ENCODE measurements around the gene EHD1. TPM values are rescaled to one million over a fixed set of nuclear protein-coding genes. Genes with fewer than 3 reads are reported as not detected.

EHD1 gene
- total and polyA plus RNA-seq, 9 of the 15 experiments (the other 6 are each of a cell fraction or from before 2014, with no cell fraction given), result 0.46 to 65.0 (median 16.4) TPM

- TF ChIP-seq KAT2B (IDR thresholded peaks at IDR 0.05; ENCODE audit: low read depth, low read length) (peak; percentile 14), MEIS2 (IDR thresholded peaks at IDR 0.05; ENCODE audit: partially characterized antibody) (peak; percentile 91), DPF2 (IDR thresholded peaks at IDR 0.05) (no peak; the same call in 1 of the 2 replicates), ZNF695 (CRISPR knock-in tag; IDR thresholded peaks at IDR 0.05) (no peak), NRF1 (conservative IDR thresholded peaks at IDR 0.05 in 1 of 2, IDR thresholded peaks at IDR 0.05 in 1 of 2) (peak; percentile 95), BCOR (IDR thresholded peaks at IDR 0.05) (no peak), ZNF449 (CRISPR knock-in tag; IDR thresholded peaks at IDR 0.05) (no peak), DDX20 (tag; IDR thresholded peaks at IDR 0.05; ENCODE audit: low read depth) (no peak), ELF4 (CRISPR knock-in tag; IDR thresholded peaks at IDR 0.05) (no peak), VEZF1 (CRISPR knock-in tag; IDR thresholded peaks at IDR 0.05) (peak; percentile 78), HNRNPUL1 (IDR thresholded peaks at IDR 0.05; ENCODE audit: low read length) (no peak), ZNF217 (CRISPR knock-in tag; IDR thresholded peaks at IDR 0.05) (no peak), E4F1 (CRISPR knock-in tag; IDR thresholded peaks at IDR 0.05; ENCODE audit: borderline replicate concordance) (no peak)
- TF ChIP-seq, protein P1, sequence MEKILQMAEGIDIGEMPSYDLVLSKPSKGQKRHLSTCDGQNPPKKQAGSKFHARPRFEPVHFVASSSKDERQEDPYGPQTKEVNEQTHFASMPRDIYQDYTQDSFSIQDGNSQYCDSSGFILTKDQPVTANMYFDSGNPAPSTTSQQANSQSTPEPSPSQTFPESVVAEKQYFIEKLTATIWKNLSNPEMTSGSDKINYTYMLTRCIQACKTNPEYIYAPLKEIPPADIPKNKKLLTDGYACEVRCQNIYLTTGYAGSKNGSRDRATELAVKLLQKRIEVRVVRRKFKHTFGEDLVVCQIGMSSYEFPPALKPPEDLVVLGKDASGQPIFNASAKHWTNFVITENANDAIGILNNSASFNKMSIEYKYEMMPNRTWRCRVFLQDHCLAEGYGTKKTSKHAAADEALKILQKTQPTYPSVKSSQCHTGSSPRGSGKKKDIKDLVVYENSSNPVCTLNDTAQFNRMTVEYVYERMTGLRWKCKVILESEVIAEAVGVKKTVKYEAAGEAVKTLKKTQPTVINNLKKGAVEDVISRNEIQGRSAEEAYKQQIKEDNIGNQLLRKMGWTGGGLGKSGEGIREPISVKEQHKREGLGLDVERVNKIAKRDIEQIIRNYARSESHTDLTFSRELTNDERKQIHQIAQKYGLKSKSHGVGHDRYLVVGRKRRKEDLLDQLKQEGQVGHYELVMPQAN (IDR thresholded peaks at IDR 0.05; ENCODE audit: borderline replicate concordance), result peak; percentile 38; the same call in 1 of the 2 replicates
Measured at GRCh38 chr11:64916775-64917662, 38.6 kb upstream of the EHD1 start, which contains the start of gene ATG2A (continued).

All from K562 (cell line).